Common myeloid progenitor, CD34-positive (primary cell): ENCODE results near the gene ESF1.

Experiments
- CTCF ChIA-PET: fragments of 350-600 bp; sonication (Branson Sonifier 250); formaldehyde crosslinking; loops from one replicate; lab custom pipeline; 2021; ENCODE audit warnings: antibody characterized with exemption; lab: Charles Lee
- POLR2A ChIA-PET: fragments of 350-600 bp; sonication (Branson Sonifier 250); formaldehyde crosslinking; loops from one replicate; lab custom pipeline; 2021; ENCODE audit warnings: antibody characterized with exemption; lab: Charles Lee
- DNase-seq, 3 donors: peaks; one replicate each; pipeline versions ENCODE4 v3.0.0 to v3.0.0-alpha.2; 2013
- H3K27ac ChIP-seq, 2 experiments: 1 replicate in 1 of 2; 2 replicates in 1 of 2; pipeline ENCODE4 v1.7.0; 2013; ENCODE audit warnings: inconsistent platforms in 2 of 2, low read length in 2 of 2, mild to moderate bottlenecking in 2 of 2, low read depth in 1 of 2, moderate library complexity in 1 of 2; ENCODE audit not compliant: severe bottlenecking in 2 of 2, insufficient read depth in 1 of 2, poor library complexity in 1 of 2
- H3K27me3 ChIP-seq, 5 experiments: replicated peaks in 2 of 5; 1 replicate in 3 of 5; 2 replicates in 2 of 5; pipeline versions ENCODE4 v1.6.1 to v1.7.0; 2013; ENCODE audit warnings: low read length in 4 of 5, mild to moderate bottlenecking in 2 of 5, moderate library complexity in 2 of 5, inconsistent platforms in 1 of 5; ENCODE audit not compliant: insufficient read depth in 5 of 5, control insufficient read depth in 4 of 5
- H3K36me3 ChIP-seq, 4 experiments: 1 replicate in 2 of 4; 2 replicates in 2 of 4; pipeline versions ENCODE4 v1.6.1 to v1.7.0; 2013; ENCODE audit warnings: low read length in 3 of 4, control low read depth in 1 of 4, mild to moderate bottlenecking in 1 of 4; ENCODE audit not compliant: control insufficient read depth in 4 of 4, insufficient read depth in 4 of 4
- H3K4me1 ChIP-seq, 4 experiments: 1 replicate in 3 of 4; 2 replicates in 1 of 4; pipeline versions ENCODE4 v1.6.1 to v1.7.1; 2013; ENCODE audit warnings: low read length in 3 of 4, mild to moderate bottlenecking in 3 of 4, control low read depth in 1 of 4, inconsistent platforms in 1 of 4, moderate library complexity in 1 of 4; ENCODE audit not compliant: control insufficient read depth in 4 of 4, insufficient read depth in 4 of 4; ENCODE audit errors: control extremely low read depth in 1 of 4
- H3K4me3 ChIP-seq, 7 experiments: 1 replicate in 4 of 7; 2 replicates in 3 of 7; pipeline versions ENCODE4 v1.5.1 to v1.7.0; 2013; ENCODE audit warnings: mild to moderate bottlenecking in 7 of 7, low read length in 6 of 7, moderate library complexity in 6 of 7, inconsistent platforms in 2 of 7, low read depth in 2 of 7, control low read depth in 1 of 7; ENCODE audit not compliant: insufficient read depth in 4 of 7, control insufficient read depth in 1 of 7; ENCODE audit errors: extremely low read depth in 1 of 7
- H3K9me3 ChIP-seq, 5 experiments: 1 replicate in 4 of 5; 2 replicates in 1 of 5; pipeline versions ENCODE4 v1.6.1 to v1.7.1; 2013; ENCODE audit warnings: low read length in 4 of 5, mild to moderate bottlenecking in 2 of 5, inconsistent platforms in 1 of 5, low read depth in 1 of 5, moderate library complexity in 1 of 5; ENCODE audit not compliant: control insufficient read depth in 4 of 5, insufficient read depth in 2 of 5; ENCODE audit errors: control extremely low read depth in 1 of 5
- WGBS: methylation state at CpG from one replicate; pipeline ENCODE4 v1.1.5; 2013; ENCODE audit not compliant: insufficient coverage; 5-methylcytosine and 5-hydroxymethylcytosine counted together

The ESF1 gene

DNA sequence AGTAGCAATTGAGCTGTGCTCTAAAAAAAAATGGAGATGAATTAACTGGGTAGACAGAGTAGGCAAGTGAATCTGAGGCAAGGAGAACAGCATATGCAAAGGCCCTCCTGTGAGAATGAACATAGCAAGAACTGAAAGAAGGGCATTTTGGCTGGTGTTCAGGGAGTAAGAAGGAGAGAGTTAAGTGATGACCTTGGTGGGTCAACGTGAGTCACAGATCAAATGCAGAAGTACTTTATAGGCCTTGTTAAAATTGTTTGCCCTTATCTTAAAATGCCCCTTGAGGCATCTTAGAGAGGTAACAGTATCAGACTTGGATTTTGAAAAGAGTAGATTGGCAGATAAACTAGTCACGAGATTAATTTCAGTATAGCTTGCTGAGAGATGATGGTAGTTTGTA is 24.7 kb upstream of the ESF1 start:
- no peak for DNase-seq
- no peaks in the 10 kb centered on the region for H3K27me3 ChIP-seq
- H3K4me3 ChIP-seq = no peak overlapping the region
- H3K9me3 ChIP-seq = no peaks in the 10 kb centered on the region
- ChIA-PET POLR2A (no interaction called here), CTCF (interaction anchor here (0.5 kb wide), 1 partner anchor 11 kb away, joined by 3 read pairs; no protein-coding TSS in a partner anchor)
- no peak overlapping the region for H3K27ac ChIP-seq
- WGBS = 100% methylated on average over 2 of the region's 2 CpGs
- H3K4me1 ChIP-seq = no peaks in the 10 kb centered on the region
- H3K36me3 ChIP-seq = peaks cover 15 to 64% (median 51%) of the 10 kb centered on the region in 4 experiments

DNA sequence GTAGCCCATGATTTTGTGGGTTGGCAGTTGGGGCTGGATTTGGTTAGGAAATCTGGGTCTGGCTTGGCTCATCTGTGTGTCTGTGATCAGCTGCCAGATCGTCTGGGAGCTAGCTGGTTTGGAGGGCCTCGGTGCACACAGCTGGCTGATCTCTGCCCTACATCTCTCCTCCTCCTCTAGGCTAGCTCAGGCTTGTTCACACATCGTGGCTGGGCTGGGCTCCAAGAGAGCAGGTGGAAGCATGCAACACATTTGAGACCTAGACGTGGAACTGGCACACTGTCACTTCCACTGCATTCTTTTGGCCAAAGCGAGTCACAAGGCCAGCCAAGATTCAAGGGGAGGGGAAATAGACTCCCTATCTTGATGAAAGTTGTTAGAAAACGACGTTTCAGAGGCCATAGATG is 16.0 kb upstream of the ESF1 start:
- H3K27ac ChIP-seq = no peak overlapping the region
- H3K36me3 ChIP-seq = peaks cover 6 to 66% (median 49%) of the 10 kb centered on the region in 4 experiments
- WGBS = 80% methylated on average over 2 of the region's 7 CpGs
- no peaks in the 10 kb centered on the region for H3K27me3 ChIP-seq
- no peaks in the 10 kb centered on the region for H3K9me3 ChIP-seq
- no peaks in the 10 kb centered on the region for H3K4me1 ChIP-seq
- POLR2A ChIA-PET = no interaction called here
- no peak for DNase-seq
- H3K4me3 ChIP-seq = no peak overlapping the region
- CTCF ChIA-PET = interaction anchor here (0.6 to 0.8 kb wide), 2 partner anchors 37 to 1897 kb away, joined by 3 to 4 read pairs; no protein-coding TSS in a partner anchor

- Histone ChIP-seq H3K4me1 (no peaks in the 10 kb centered on the region), H3K27me3 (no peaks in the 10 kb centered on the region), H3K36me3 (peaks cover 6 to 73% (median 54%) of the 10 kb centered on the region in 4 experiments), H3K4me3 (no peak overlapping the region), H3K9me3 (no peaks in the 10 kb centered on the region), H3K27ac (no peak overlapping the region)
- no peak for DNase-seq
- WGBS = 100% methylated on average over 1 of the region's 2 CpGs
- ChIA-PET CTCF (interaction anchor here (0.8 kb wide), 1 partner anchor 36 kb away, joined by 3 read pairs; no protein-coding TSS in a partner anchor), POLR2A (no interaction called here)
These were observed 15.3 kb upstream of the ESF1 start for GRCh38 chr20:13799974-13800373.

DNA sequence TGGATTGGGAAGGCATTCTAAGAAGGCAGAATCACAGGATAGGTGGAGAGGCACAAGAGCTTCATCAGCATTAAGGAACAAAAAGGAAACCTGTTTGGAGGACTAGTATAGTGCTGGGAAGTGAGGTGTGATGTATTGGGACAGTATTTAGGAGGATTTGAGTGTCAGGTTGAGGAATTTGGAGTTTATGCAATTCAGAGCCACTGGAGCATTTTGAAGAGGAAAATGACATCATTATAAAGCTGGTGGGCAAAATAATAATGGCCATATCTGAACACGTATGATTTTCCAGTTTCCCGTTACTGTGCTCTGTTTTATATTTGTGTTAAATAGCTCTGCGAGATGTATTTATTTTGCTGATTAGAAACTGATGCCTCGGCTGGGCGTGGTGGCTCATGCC is 14.3 kb upstream of the ESF1 start:
- no peak for DNase-seq
- WGBS = 100% methylated on average over 3 of the region's 5 CpGs
- no peak overlapping the region for H3K4me3 ChIP-seq
- no peaks in the 10 kb centered on the region for H3K9me3 ChIP-seq
- peaks cover 6 to 74% (median 53%) of the 10 kb centered on the region in 4 experiments for H3K36me3 ChIP-seq
- H3K27me3 ChIP-seq = no peaks in the 10 kb centered on the region
- POLR2A ChIA-PET = no interaction called here
- no peaks in the 10 kb centered on the region for H3K4me1 ChIP-seq
- CTCF ChIA-PET = interaction anchor here (0.6 to 2.7 kb wide), 2 partner anchors 20 to 217 kb away, joined by 3 to 8 read pairs; no protein-coding TSS in a partner anchor
- H3K27ac ChIP-seq = no peak overlapping the region

- no peaks in the 10 kb centered on the region for H3K9me3 ChIP-seq
- POLR2A ChIA-PET = no interaction called here
These were observed 9.9 kb upstream of the ESF1 start for GRCh38 chr20:13794667-13795066.

DNA sequence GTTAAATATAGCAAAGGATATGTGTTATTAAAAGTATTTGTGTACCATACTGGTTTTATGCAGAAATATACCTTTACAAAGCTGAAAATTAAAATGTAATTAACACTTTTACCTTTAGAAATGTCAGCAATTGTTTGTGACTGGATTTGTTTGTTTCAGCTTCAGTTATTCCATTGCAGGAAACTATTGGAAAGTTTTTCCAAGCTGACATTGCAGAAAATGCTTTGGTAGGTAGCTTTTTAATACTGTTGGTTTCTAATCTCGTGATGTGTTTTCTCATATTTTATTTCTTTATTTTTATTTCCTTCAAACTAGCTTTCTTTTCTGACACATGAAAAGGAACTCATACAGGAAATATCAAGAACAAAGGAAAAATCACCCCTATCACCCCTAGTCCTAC is 8.3 kb upstream of the ESF1 start:
- H3K9me3 ChIP-seq = no peaks in the 10 kb centered on the region
- ChIA-PET CTCF (interaction anchor here (0.8 to 1.6 kb wide), 2 partner anchors 9 to 24 kb away, joined by 3 to 5 read pairs; partner anchors contain the start of genes ESF1 and NDUFAF5), POLR2A (no interaction called here)
- H3K27me3 ChIP-seq = no peaks in the 10 kb centered on the region
- H3K27ac ChIP-seq = no peak overlapping the region
- H3K4me3 ChIP-seq = no peak overlapping the region
- DNase-seq = no peak
- WGBS = no CpG with 5 or more reads among the region's 1 CpG
- no peaks in the 10 kb centered on the region for H3K4me1 ChIP-seq
- H3K36me3 ChIP-seq = peaks cover 4 to 77% (median 54%) of the 10 kb centered on the region in 4 experiments

More at GRCh38 chr20:13794667-13795066, 9.9 kb upstream of the ESF1 start:
- DNase-seq = no peak
- H3K27ac ChIP-seq = no peak overlapping the region
- peaks cover 4 to 82% (median 58%) of the 10 kb centered on the region in 4 experiments for H3K36me3 ChIP-seq
- no peak overlapping the region for H3K4me3 ChIP-seq
- WGBS = no CpG with 5 or more reads among the region's 6 CpGs
- CTCF ChIA-PET = interaction anchor here (2.1 kb wide), 1 partner anchor 12 kb away, joined by 5 read pairs; no protein-coding TSS in a partner anchor
- H3K4me1 ChIP-seq = no peaks in the 10 kb centered on the region
- no peaks in the 10 kb centered on the region for H3K27me3 ChIP-seq
